Head of caudate nucleus (tissue), 42 donors: ENCODE results near the gene MAP7D1.

Experiments
- DNase-seq, 42 donors: peaks; one replicate each; pipeline versions ENCODE4 v3.0.0 to v3.0.0-alpha.2; 2020 to 2021; ENCODE audit warnings: mixed read lengths in 7 of 42
- intact Hi-C: fragments of 100-400 bp; cut with DNase I; formaldehyde crosslinking; loops from one replicate; pipeline ENCODE4 v1.15.0; 2022

The MAP7D1 gene

DNA sequence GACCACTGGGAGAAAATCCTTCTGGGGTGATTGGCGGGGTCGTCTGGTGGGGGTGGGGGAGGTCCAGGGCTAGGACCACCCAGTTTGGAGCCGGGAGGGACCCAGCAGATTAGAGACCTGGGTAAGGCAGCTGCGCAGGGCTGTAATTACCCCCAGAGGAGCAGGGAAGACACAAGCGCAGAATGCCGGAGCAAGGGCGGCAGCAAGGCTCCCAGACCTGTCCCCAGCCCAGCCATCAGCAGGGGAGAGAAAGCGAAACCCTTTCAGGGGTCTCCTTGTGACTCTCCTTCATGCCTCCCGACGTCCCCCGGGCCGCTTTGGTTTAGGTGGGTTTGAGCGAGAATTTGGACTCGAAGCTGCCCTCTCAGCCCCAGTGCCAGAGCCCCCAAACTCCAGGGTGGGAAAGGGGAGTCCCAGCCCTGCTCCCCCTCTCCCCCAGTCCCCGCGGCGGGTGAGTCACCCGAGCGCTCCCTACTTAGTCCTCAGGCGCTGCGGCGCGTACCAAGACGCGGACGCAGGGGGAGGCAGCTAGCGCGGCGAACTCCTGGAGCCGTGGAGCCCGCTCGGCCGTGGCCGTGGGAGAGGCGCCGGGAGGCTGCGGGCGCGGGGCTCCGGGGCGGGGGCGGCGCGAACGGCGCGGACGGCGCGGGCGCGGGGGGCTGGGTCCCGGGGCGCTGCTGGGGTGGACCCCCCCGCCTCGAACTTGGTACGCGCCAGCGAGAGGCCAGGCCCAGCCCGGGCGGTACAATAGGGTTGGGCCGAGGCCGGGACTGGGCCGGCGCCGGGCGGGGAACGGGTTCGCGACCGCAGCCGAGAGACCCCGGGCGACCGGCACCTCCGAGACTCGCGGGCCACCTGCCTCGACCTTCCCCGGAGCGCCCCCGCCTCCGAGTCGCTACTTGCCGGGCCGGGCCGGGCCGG is at the start of gene MAP7D1:
Gene MAP7D1, plus strand, starts transcription at position 753 of the 921 bp plus-strand sequence. CDS start 258 bp downstream, outside the sequence.
- DNase-seq, result peak; percentile 74 to 97 (median 91)
- intact Hi-C loops, result no loop called here

DNA sequence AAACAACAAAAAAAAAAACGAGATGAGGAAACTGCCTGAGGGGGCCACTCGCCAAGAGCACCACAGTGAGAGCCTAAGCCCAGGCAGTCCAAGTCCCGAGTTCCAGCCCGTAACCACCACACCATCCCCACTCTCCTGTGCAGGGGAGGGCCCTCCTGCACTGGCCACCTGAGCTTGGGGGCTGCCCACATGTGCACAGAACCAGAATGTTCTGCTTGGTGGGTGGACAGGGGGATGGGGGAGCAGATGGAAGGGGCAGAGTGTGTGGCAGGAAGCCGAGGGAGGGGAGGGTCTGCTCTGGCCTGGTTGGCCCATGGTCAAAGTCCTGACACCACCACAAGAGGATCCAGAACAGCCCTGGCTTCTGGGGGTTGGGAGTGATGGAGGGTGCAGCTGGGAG is 49.7 kb upstream of the MAP7D1 start:
- intact Hi-C loops, result no loop called here
- no peak for DNase-seq

DNA sequence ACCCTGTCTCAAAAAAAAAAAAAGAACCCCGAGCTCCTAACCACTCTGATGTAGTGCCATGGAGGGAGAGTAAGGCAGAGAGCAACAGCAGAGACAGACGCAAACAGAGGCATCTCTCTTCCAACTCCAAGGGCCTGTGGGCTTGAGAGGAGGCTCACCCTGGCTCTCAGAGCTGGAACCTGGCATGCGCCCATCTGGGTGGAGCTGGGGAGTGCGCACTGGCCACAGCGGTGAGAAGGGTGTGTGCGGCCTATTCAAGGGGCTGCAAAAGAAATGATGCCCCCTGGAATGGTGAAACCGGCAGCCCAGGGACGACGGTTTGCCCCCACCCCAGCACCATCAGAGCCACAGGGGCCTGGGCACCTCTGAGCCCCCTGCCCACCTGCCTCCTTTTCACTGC is 48.6 kb upstream of the MAP7D1 start:
- intact Hi-C loops, result no loop called here
- no peak for DNase-seq

DNA sequence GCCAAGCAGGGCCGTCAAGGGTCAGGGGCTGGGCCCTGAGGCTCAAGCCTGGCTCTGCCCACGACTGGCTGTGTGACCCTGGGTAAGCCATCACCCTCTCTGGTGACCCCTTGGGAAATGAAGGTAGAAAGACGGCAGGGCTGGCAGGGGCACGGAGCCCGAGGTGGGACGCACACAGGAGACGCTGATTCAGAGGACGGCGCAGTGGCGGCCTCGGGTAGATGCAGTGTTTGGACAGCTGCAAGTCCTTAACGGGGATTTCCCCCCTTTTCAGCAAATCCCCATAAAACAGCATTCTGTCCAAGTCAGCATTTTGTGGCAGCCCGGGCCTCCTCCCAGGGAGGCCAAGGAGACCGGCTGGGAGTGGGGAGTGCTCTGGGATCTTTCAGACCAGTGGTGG is 47.6 kb upstream of the MAP7D1 start:
- no peak for DNase-seq

DNA sequence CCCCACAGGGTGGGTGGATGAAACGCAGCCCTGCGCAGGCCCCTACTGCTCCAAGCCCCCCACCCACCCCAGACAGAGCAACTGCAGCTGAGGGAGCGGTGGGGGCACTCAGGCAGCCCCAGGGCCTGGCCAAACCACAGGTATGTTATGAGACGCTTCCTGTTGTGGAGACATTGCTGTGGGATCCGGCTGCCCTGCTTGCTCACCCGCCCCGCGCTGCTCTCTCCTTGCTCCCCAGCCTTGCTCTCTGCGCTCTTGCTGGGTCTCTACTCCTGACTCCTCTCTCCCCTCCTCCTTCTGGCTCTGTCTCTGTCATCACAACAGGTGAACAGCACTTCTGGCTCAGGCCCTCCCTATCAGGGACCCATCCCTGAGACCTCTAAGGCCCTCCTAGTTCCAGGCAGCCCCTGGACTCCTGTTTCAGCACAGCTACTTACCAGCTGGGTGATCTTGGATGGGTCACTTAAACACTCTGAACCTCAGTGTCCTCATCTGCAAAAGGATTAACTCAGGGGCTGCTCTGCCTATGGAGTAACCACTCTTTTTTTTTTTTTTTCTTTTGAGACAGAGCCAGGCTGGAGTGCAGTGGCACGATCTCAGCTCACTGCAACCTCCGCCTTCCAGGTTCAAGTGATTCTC is 46.8 kb upstream of the MAP7D1 start:
- DNase-seq, result no peak
- intact Hi-C loops, result no loop called here

More for the DNA sequence above, 47.6 kb upstream of the MAP7D1 start:
- intact Hi-C loops, result no loop called here

DNA sequence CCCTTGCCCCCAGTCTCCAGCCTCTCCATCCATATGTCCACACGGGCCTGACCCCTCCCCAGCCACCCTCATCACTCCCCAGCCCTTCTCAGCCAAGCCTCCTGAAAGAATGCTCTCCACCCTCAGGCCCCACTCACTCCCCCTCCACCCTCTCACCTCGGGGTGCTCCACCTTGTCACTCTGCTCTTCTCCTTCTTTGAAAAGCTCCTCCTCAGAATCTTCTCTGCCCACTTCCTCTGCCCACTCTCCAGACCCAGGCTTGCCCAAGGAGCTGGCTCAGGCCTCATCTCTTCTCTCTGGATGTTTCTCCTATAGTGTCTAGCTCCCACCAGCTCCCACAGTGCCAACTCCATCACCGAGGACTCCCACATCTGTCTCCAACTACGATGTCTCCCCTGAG is 44.8 kb upstream of the MAP7D1 start:
- intact Hi-C loops, result no loop called here

DNA sequence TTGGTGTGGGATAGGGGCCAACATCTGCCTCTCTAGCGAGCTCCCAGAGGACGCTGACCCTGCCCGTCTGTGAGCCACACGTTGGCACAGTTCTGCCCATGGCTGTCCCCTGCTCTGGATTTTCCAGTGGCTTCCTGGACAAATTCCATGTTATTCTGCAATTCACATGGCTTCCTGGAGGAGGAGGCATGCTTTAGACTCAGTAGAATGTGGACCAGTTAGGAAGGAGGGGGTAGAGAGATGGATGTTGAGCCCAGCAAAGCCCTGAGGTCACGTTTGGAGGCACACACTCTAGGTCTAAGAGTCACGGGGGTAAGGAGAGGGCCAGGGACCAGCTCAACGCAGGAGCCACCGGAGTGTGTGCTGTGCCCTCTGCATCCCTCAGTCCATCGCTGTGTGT is 43.1 kb upstream of the MAP7D1 start:
- no peak for DNase-seq
- intact Hi-C loops, result no loop called here

More for the DNA sequence above, 44.8 kb upstream of the MAP7D1 start:
- no peak for DNase-seq

DNA sequence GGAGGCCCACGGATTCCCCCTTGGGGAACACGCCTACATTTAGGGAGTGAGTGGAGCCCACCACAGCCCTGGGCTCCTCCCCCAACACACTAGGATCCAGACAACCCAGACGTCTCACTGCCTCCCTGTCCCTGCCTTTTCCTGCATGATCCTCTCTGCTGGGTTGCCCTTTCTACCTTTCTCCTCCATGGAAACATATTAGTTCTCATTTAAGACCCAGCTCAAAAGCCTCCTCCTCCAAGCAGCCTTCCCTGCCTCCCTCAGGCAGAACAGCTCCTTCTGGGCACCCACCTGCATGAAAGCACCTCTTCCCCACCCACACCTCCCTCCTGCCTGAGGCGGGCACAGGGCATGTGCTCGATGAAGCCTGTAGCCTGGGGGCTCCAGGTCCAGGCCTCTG is 41.6 kb upstream of the MAP7D1 start:
- no peak for DNase-seq
- intact Hi-C loops, result no loop called here

DNA sequence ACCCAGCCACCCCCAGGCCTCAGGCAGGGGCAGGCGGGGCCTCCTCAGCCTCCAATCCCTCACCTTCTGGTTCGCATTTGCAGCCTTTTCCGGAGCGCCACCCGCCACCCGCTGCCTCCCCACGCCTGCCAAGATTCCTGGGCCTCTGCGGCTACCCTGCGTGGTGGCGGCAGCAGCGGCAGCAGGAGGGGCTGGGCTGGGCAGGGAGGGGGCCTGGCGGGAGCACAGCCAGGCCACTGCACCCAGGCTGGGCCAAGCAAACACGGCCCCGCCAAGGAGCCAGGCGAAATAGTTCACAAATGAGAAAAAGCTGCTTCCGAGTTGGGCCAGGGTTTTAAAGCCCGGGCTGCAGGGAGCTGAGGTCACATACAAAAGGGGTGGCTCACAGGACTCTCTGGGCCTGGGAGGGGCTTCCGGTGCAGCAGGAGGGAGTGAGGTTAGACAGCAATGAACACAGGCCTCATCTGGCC is 40.7 kb upstream of the MAP7D1 start:
- DNase-seq, result peak in 9 of 42 donors; percentile 21 to 51 (median 29)

DNA sequence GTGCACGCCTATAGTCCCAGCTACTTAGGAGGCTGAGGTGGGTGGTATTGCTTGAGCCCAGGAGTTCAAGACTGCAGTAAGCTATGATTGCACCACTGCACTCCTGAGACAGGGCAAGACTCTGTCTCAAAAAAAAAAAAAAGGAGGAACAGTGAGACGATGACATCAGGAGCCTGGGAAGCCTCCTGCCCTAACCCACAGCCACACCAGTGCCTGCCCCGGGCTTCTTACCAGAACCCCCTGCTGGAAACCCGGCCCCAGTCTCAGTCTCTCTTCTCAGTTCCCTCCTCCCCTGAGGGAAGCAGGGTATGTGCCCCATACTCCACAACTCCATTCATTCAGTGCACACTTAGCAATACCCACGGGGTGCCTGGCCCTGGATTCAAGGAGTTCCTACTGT is 40.0 kb upstream of the MAP7D1 start:
- DNase-seq, result no peak
- intact Hi-C loops, result no loop called here

More for the DNA sequence above, 40.7 kb upstream of the MAP7D1 start:
- intact Hi-C loops, result no loop called here

DNA sequence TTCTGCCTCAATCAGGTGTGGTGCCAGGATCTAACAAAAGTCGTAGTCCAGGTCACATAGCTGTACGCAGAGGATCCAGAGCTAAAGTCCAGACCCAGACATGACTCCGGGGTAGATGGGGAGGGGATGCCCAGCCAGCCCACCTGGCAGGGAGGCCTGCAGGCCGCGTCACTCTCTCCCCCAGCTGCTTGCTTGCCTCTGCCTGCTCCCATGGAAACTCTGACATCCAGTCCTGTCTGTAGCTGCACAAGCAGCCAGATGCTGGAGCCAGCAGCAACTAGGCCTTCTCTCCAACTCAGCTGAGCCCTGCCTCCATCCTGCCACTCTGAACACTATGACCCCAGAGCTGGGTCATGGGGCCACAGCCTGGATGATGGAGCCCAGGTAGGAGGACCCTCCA is 39.1 kb upstream of the MAP7D1 start:
- DNase-seq, result no peak
- intact Hi-C loops, result no loop called here

DNA sequence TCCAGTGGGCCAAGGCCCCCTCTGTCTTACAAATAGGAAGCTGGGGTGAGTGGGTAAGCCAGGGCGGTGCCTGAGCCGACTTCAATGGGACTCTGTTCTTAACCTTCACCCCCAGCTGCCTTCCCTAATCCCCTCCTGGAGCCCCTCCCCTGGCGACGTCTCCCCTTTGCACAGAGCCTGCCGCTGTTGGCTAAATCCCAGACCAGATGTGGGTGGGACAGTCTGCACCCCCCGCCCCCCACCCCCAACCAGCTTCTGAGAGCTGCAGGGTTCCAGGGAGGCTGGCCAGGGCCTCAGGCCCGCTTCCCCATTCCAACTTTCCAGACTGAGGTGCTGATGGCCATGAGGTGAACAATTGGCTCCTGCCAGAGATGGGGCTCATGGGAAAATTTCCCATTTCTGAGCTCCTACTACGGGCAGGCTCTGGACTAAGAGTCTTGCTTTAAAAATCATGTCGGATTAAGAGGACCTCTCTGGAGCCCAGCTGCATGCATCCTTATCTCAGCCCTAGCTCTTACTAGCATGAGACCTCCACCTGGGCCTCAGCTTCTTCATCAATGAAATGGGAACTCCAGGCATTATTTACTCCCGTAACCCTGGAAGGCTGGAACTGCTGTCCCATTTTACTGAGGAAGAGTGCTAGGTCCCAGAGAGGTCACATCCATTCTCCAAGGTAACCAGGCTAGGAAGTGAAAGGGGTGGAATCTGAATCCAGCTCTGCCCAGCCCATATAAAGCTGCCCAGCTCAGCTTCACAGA is 37.3 kb upstream of the MAP7D1 start:
- DNase-seq, result no peak
- intact Hi-C loops, result no loop called here

DNA sequence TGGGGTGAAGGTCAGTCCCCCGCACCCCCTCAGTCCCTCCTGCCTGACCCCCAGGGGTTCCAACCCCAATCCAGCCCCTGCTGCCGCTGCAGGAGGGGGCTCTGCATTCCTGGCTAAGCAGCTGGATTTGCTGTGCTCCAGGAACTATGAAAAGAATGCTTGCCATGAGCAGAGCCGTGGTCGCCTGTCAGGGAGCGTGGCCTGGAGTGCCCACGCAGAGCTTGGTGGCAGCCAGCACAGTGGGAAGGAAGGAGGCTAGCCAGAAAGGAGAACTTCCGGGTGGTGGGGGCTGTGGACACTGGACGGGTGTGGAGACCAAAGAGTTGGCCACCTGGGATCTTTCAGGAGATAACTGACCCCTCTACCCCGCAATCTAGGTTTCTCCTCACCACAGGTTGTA is 36.5 kb upstream of the MAP7D1 start:
- intact Hi-C loops, result no loop called here
- no peak for DNase-seq

DNA sequence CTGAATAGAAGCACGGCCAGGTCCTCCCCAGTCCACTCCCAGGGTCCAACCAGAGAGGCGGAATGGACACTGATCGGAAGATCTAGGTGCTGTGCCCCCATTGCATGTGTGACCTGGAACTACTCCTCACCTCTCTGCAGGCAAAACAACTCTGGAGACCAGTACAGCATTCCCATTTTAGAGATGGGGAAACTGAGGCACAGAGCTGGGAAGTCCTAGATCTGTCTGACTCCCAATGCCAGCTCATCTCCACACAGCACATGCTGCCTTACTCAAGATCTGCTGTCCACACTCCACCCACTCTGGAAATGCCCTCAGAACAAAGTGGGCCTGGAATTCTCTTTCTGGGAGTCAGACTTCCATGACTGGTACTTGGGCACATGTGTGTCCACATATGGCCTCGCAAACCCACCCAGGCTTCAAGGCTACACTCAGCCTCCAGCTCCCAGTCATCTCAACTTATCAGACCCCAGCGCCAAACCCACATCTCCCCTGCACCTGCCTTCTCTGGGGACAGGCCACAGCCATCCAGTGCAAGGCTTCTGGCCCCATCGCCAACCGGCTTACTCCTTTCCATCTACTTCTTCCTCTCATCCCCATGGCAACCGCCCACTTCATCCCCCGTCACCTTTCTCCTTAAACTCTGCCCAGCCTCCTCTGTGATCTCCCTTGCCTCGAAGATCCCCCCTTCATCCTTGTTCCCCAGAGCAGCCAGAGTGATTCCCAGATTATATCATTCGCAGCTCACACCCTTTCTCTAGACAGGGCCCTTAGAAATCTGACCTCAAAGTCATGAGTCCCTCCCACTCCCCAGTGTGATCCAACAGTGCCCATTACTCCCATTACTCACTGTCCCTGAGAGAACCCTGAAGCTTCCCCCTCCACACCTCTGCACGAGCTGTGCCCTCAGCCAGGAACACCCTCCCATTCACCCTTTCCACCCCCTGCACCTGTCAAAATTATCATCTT is 33.6 kb upstream of the MAP7D1 start:
- DNase-seq, result peak in 10 of 42 donors; percentile 21 to 66 (median 39)
- intact Hi-C loops, result no loop called here

DNA sequence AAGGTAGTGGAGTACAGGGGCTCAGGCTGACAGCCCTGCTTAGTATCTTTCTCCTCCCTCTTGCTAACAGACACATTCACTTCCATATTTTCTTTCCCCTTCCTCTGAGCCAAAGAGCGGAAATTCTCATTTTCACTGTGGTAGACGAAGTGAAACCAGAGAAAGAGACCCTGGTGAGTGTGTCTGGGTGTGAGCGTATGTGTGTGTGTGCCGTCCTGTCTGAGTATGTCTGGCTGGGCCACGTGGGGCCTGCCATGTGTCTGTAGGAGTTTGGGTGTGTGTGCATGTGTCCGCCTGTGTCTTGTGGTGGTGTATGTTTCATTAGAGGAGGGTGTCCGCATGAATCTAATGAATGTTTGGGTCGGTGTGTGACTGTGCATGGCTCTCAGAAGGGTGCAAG is 32.6 kb upstream of the MAP7D1 start:
- DNase-seq, result peak in 24 of 42 donors; percentile 15 to 59 (median 33)
- intact Hi-C loops, result no loop called here

DNA sequence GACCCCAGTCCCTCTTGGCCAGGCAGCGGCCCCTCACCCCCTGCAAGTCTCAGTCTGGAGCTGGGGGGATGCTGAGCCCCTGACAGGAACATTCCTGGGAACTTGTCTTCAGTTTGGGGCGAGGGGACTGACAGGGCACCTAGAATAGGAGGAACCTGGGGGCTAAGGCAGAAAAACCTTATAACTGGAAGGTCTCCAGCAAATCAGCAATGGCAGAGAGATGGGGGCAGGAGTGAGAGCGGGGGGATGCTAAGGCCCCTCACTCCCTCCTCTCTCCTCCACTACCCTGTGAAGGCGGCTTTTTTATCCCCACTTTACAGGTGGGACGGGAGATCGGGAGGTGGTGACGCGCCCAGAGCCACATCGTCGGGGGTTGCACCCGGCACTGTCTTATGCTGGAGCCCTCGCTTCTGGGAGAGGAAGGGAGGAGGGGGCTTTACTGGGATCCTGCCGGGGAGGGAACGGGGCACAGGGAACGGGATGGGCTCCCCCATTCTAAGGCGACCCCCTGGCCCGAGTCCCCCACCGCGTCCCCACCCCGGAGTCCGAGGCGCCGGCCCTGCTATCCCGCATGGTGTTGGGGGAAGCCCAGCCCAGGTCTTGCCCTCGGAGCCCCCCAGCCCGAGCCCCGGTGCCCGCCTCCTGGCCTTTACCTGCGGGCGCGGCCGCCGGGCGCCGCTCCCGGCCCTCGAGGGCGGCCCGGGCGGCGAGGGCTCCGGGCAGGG is 31.4 kb upstream of the MAP7D1 start:
- intact Hi-C loops, result no loop called here
- no peak for DNase-seq

DNA sequence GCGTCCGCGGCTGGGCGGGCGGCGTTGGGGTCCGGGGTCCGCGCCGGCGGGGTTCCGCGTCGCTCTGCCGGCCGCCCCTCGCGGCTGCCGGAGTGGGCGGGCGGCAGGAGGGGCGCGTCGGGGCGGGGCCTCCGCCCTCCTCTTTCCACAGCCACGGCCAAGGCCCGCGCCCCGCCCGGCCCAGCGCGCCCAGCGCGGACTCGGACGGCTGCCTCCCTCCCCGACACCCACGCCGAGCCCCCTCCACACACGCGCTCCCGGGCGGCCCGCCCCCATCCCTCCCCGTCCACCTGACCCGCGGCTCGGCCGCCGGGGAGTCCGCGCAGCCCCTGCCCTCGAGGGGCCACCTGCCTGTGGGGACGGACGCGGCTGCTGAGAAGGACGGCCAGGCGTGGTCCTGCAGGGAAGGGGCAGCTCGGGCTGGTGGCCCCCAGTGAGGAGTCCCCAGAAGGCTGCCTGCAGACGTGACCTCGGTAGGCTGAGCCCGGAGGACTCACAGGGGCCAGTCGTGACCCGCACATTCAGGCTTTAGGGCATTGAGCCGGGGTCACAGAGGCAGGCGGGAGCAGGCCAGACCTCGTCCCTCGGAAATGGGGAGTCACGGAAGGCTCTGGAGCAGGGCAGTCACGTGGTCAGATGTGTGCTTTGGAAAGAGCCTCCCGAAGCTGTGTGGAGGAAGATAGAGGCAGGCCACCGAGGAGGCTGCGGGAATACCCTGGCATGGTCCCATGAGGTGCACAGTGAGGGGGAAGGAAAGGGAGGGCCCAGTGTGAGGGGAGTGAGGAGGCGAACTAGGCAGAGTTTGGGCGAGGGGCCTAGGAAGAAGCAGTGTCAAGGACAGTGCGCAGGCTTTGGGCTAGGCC is 30.6 kb upstream of the MAP7D1 start, which contains the start of gene COL8A2:
Gene COL8A2, minus strand, starts transcription at position 94 of the 863 bp plus-strand sequence. CDS start 24,980 bp downstream, outside the sequence.
- peak in 4 of 42 donors; percentile 15 to 37 (median 26) for DNase-seq
- intact Hi-C loops, result no loop called here
